Neural crest cell (in vitro differentiated cells): ENCODE data around the gene SLC35E4. TPM values are rescaled to one million over a fixed set of nuclear protein-coding genes. Genes with fewer than 3 reads are reported as not detected.

ENCODE experiments used
- DNase-seq: peaks from one replicate; pipeline ENCODE4 v3.0.0; 2021; ENCODE audit warnings: low read depth, mixed read lengths, low spot score
- H3K27ac Mint-ChIP-seq: one replicate; pipeline ENCODE4 v1.8.0; 2021; ENCODE audit warnings: mild to moderate bottlenecking, mixed read lengths; ENCODE audit not compliant: unreplicated experiment
- H3K27me3 Mint-ChIP-seq: 2 replicates; pipeline ENCODE4 v1.8.0; 2021; ENCODE audit warnings: low read depth, mild to moderate bottlenecking, mixed read lengths
- H3K36me3 Mint-ChIP-seq: 2 replicates; pipeline ENCODE4 v1.8.0; 2021; ENCODE audit warnings: low read depth, mild to moderate bottlenecking, mixed read lengths
- H3K4me1 Mint-ChIP-seq: 2 replicates; pipeline ENCODE4 v1.8.0; 2021; ENCODE audit warnings: mixed read lengths
- H3K4me3 Mint-ChIP-seq: one replicate; pipeline ENCODE4 v1.8.0; 2021; ENCODE audit warnings: mild to moderate bottlenecking, mixed read lengths
- H3K9me3 Mint-ChIP-seq: 2 replicates; pipeline ENCODE4 v1.8.0; 2021; ENCODE audit warnings: mixed read lengths
- CTCF ChIP-seq: fragments of 200-600 bp; sonication (generic); conservative IDR thresholded peaks from 2 replicates; pipeline ENCODE4 v1.5.0; 2021; ENCODE audit warnings: antibody characterized with exemption, mild to moderate bottlenecking
- total RNA-seq: library from RNA; stranded (reverse); gene quantifications from 2 replicates; pipeline ENCODE4 v1.2.1, GENCODE V29; 2021

SLC35E4 gene
- total RNA-seq, 1 donor from 2014 or later, result 4.5 TPM

- DNase-seq, result peak; percentile 48
- Mint-ChIP-seq H3K4me3 (peak within 1 kb of the TSS; percentile 93), H3K9me3 (no peaks in the 10 kb centered on the region), H3K4me1 (peaks cover 21% of the 10 kb centered on the region), H3K27ac (peak within 1 kb of the TSS; percentile 90), H3K36me3 (no peaks in the 10 kb centered on the region), H3K27me3 (peaks cover 22% of the 10 kb centered on the region)
- no peak for TF ChIP-seq CTCF
Measured at GRCh38 chr22:30694640-30695350, 59.2 kb downstream of the SLC35E4 start, which contains the start of gene OSBP2. Gene OSBP2, plus strand, starts transcription at chr22:30694874. Its CDS starts 36 bp downstream, at chr22:30694910.

- H3K4me1 Mint-ChIP-seq, result peaks cover 21% of the 10 kb centered on the region
- no peaks in the 10 kb centered on the region for H3K36me3 Mint-ChIP-seq
- peaks cover 22% of the 10 kb centered on the region for H3K27me3 Mint-ChIP-seq
- H3K4me3 Mint-ChIP-seq, result peak overlapping the region; percentile 86
- no peaks in the 10 kb centered on the region for H3K9me3 Mint-ChIP-seq
- DNase-seq, result no peak
- H3K27ac Mint-ChIP-seq, result no peak overlapping the region
- TF ChIP-seq CTCF, result no peak
Measured at GRCh38 chr22:30695351-30695851, 59.8 kb downstream of the SLC35E4 start.

GRCh38 chr22:30695871-30696655 is 60.5 kb downstream of the SLC35E4 start:
- no peak overlapping the region for H3K27ac Mint-ChIP-seq
- peak overlapping the region; percentile 86 for H3K4me3 Mint-ChIP-seq
- peaks cover 21% of the 10 kb centered on the region for H3K4me1 Mint-ChIP-seq

More at GRCh38 chr22:30695871-30696655, 60.5 kb downstream of the SLC35E4 start:
- Mint-ChIP-seq H3K27me3 (peaks cover 22% of the 10 kb centered on the region), H3K36me3 (no peaks in the 10 kb centered on the region), H3K9me3 (no peaks in the 10 kb centered on the region)
- DNase-seq, result no peak
- TF ChIP-seq CTCF, result no peak

Other genes with a start within 250 kb of the SLC35E4 start
- 27.4 and 29.2 TPM in 2 replicates for gene RNF215, start 248.4 kb upstream of the SLC35E4 start, total RNA-seq
- gene SEC14L2, start 238.8 kb upstream of the SLC35E4 start, total RNA-seq, result 10.8 and 11.6 TPM in 2 replicates
- gene MTFP1, start 210.0 kb upstream of the SLC35E4 start, total RNA-seq, result 37.4 and 38.9 TPM in 2 replicates
- not detected in 2 replicates for gene SEC14L3, start 163.8 kb upstream of the SLC35E4 start, total RNA-seq
- gene SEC14L4, start 130.1 kb upstream of the SLC35E4 start, total RNA-seq, result 0.11 and 0.21 TPM in 2 replicates
- gene SEC14L6, start 89.0 kb upstream of the SLC35E4 start, total RNA-seq, result 3.3 and 3.6 TPM in 2 replicates
- gene GAL3ST1, start 61.1 kb upstream of the SLC35E4 start, total RNA-seq, result 7.3 and 8.8 TPM in 2 replicates
- 107 and 115 TPM in 2 replicates for gene PES1, start 43.9 kb upstream of the SLC35E4 start, total RNA-seq
- 16.2 and 17.4 TPM in 2 replicates for gene TCN2, start 28.6 kb upstream of the SLC35E4 start, total RNA-seq
- gene DUSP18, start 32.1 kb downstream of the SLC35E4 start, total RNA-seq, result 7.8 and 8.1 TPM in 2 replicates
- 2.8 TPM in 2 replicates for gene OSBP2, start 59.1 kb downstream of the SLC35E4 start, total RNA-seq